HG02588 (cell line): ENCODE data around the gene KRT73.

Experiments
- ATAC-seq: cut with Tn5 transposase; IDR thresholded peaks from one replicate; pipeline ENCODE4 v1.9.1; 2021; ENCODE audit warnings: mild to moderate bottlenecking, moderate library complexity; ENCODE audit not compliant: unreplicated experiment

Gene KRT73

GRCh38 chr12:52646613-52647012 is 28.3 kb upstream of the KRT73 start:
- ATAC-seq, result no peak

- ATAC-seq, result no peak
Measured at GRCh38 chr12:52645982-52646381, 27.6 kb upstream of the KRT73 start.

GRCh38 chr12:52645120-52645761 is 26.9 kb upstream of the KRT73 start:
- ATAC-seq, result no peak

GRCh38 chr12:52644078-52644415 is 25.7 kb upstream of the KRT73 start:
- no peak for ATAC-seq

GRCh38 chr12:52643233-52644077 is 25.1 kb upstream of the KRT73 start:
- ATAC-seq, result no peak

- ATAC-seq, result no peak
Measured at GRCh38 chr12:52641468-52641867, 23.1 kb upstream of the KRT73 start.

GRCh38 chr12:52637299-52637698 is 18.9 kb upstream of the KRT73 start:
- no peak for ATAC-seq

- no peak for ATAC-seq
Measured at GRCh38 chr12:52636592-52637258, 18.4 kb upstream of the KRT73 start.

GRCh38 chr12:52636189-52636588 is 17.8 kb upstream of the KRT73 start:
- ATAC-seq, result no peak

- ATAC-seq, result no peak
Measured at GRCh38 chr12:52634266-52635056, 16.1 kb upstream of the KRT73 start.

- ATAC-seq, result no peak
Measured at GRCh38 chr12:52633383-52633782, 15.0 kb upstream of the KRT73 start.

- ATAC-seq, result no peak
Measured at GRCh38 chr12:52632656-52633055, 14.3 kb upstream of the KRT73 start.

- ATAC-seq, result no peak
Measured at GRCh38 chr12:52631676-52632459, 13.5 kb upstream of the KRT73 start.

- ATAC-seq, result no peak
Measured at GRCh38 chr12:52631264-52631663, 12.9 kb upstream of the KRT73 start.

GRCh38 chr12:52630599-52631200 is 12.3 kb upstream of the KRT73 start:
- no peak for ATAC-seq

- ATAC-seq, result no peak
Measured at GRCh38 chr12:52630008-52630500, 11.7 kb upstream of the KRT73 start.

GRCh38 chr12:52629281-52630007 is 11.1 kb upstream of the KRT73 start:
- ATAC-seq, result no peak

- no peak for ATAC-seq
Measured at GRCh38 chr12:52628841-52629240, 10.5 kb upstream of the KRT73 start.

GRCh38 chr12:52628111-52628507 is 9.8 kb upstream of the KRT73 start:
- no peak for ATAC-seq
